ENCODE measurements around the gene STPG2. TPM values are rescaled to one million over a fixed set of nuclear protein-coding genes. Genes with fewer than 3 reads are reported as not detected.

The STPG2 gene
- total and polyA plus RNA-seq, 2 of the 8 experiments (the other 6 are each of a cell fraction or from before 2014, with no cell fraction given) = 0.03 TPM; not detected in 1

GRCh38 chr4:97560009-97560408 lies 583.3 kb downstream of the STPG2 start:
- no peak overlapping the region for H3K4me2 ChIP-seq (ENCODE audit: insufficient read depth in 1 of 2, low read depth in 2 of 2, low read length in 2 of 2)
- H2BK20ac ChIP-seq (ENCODE audit: low read length) = no peak overlapping the region
- no peaks in the 10 kb centered on the region for H4K20me1 ChIP-seq (replicated peaks in 1 of 2; ENCODE audit: control insufficient read depth in 1 of 2, insufficient read depth in 2 of 2, low read length in 2 of 2)
- TF ChIP-seq SRF (IDR thresholded peaks at IDR 0.05; ENCODE audit: low read depth, low read length) = no peak
- no peak for TF ChIP-seq NANOG (IDR thresholded peaks at IDR 0.05; ENCODE audit: insufficient read depth, low read depth, low read length, poor library complexity, severe bottlenecking)
- no peak for TF ChIP-seq SP2 (IDR thresholded peaks at IDR 0.05; ENCODE audit: low read length)
- no peak for TF ChIP-seq HDAC2 (IDR thresholded peaks at IDR 0.05; ENCODE audit: borderline replicate concordance in 1 of 2, low read depth in 2 of 2, low read length in 2 of 2)
- no peak for TF ChIP-seq SAP30 (IDR thresholded peaks at IDR 0.05; ENCODE audit: insufficient read depth, insufficient replicate concordance, low read length)
- TF ChIP-seq EGR1 (IDR thresholded peaks at IDR 0.05; ENCODE audit: borderline replicate concordance, low read depth, low read length) = no peak
- no peak for TF ChIP-seq TEAD4 (IDR thresholded peaks at IDR 0.05; ENCODE audit: low read depth, low read length)
- no peak overlapping the region for H3K4ac ChIP-seq (replicated peaks; ENCODE audit: insufficient read length, low read depth, low read length)
- no peak overlapping the region for H2BK12ac ChIP-seq (ENCODE audit: low read depth, low read length)
- H3K4me1 ChIP-seq (replicated peaks in 1 of 4; ENCODE audit: control insufficient read depth in 3 of 4, insufficient read depth in 4 of 4, low read length in 3 of 4) = peaks cover 0 to 8% (median 0%) of the 10 kb centered on the region in 4 experiments; a peak in 1 of 7 replicates
- no peak for DNase-seq (ENCODE audit: low read depth in 1 of 2, low spot score in 2 of 2)
- H3K79me1 ChIP-seq (ENCODE audit: low read depth, low read length) = no peaks in the 10 kb centered on the region
- no peak overlapping the region for H3K27ac ChIP-seq (ENCODE audit: low read depth, low read length)
- no peak for FAIRE-seq
- no peak overlapping the region for H3K23ac ChIP-seq (ENCODE audit: insufficient read length)
- H2AFZ ChIP-seq (ENCODE audit: low read length) = no peak overlapping the region
- H2BK15ac ChIP-seq (ENCODE audit: low read length) = no peak overlapping the region
- H3K14ac ChIP-seq (ENCODE audit: insufficient read length) = no peak overlapping the region
- no peaks in the 10 kb centered on the region for H3K36me3 ChIP-seq (ENCODE audit: control insufficient read depth in 2 of 4, insufficient read depth in 4 of 4, low read length in 3 of 4)
- H3K18ac ChIP-seq (ENCODE audit: extremely low read depth, low read length) = no peak overlapping the region
- H2BK120ac ChIP-seq (replicated peaks; ENCODE audit: low read depth, low read length) = no peak overlapping the region
- no peak overlapping the region for H3K4me3 ChIP-seq (ENCODE audit: extremely low read depth in 1 of 4, insufficient read depth in 2 of 4, low read depth in 3 of 4, low read length in 4 of 4)
- no peak overlapping the region for H2AK5ac ChIP-seq (ENCODE audit: low read depth, low read length)
- ChIA-PET POLR2A (ENCODE audit: partially characterized antibody) (no interaction called here), CTCF (ENCODE audit: partially characterized antibody) (no interaction called here)
- no peaks in the 10 kb centered on the region for H3K27me3 ChIP-seq (replicated peaks in 1 of 4; ENCODE audit: control insufficient read depth in 3 of 4, extremely low read depth in 1 of 4, insufficient read depth in 3 of 4, low read length in 3 of 4)
- no peaks in the 10 kb centered on the region for H3K79me2 ChIP-seq (ENCODE audit: control insufficient read depth in 1 of 2, insufficient read depth in 2 of 2, low read length in 2 of 2)
- no peak overlapping the region for H4K5ac ChIP-seq (ENCODE audit: insufficient read length, low read depth, low read length)
- no peaks in the 10 kb centered on the region for H3K23me2 ChIP-seq (ENCODE audit: low read depth, low read length)
- no peak overlapping the region for H3K56ac ChIP-seq (replicated peaks; ENCODE audit: insufficient read length, low read depth, low read length)
- no peak overlapping the region for H3K9ac ChIP-seq (replicated peaks in 1 of 4; ENCODE audit: extremely low read depth in 1 of 4, low read depth in 3 of 4, low read length in 3 of 4)
- 98% methylated on average over 2 of the region's 2 CpGs; no CpG with 5 or more reads in 1 of the 2 experiments for WGBS, 2 experiments (ENCODE audit: extremely low coverage in 1 of 2, insufficient coverage in 1 of 2, insufficient read length in 1 of 2, insufficient replicate concordance in 2 of 2, low coverage in 1 of 2, low lambda C conversion rate in 2 of 2, missing lambda C conversion rate in 1 of 2)
- H4K8ac ChIP-seq (ENCODE audit: extremely low read depth, insufficient read depth, low read length) = no peak overlapping the region
- H2BK5ac ChIP-seq (ENCODE audit: low read depth, low read length) = no peak overlapping the region
- H4K91ac ChIP-seq (replicated peaks; ENCODE audit: insufficient read length, low read length) = no peak overlapping the region
- no peaks in the 10 kb centered on the region for H3K9me3 ChIP-seq (ENCODE audit: insufficient read depth in 2 of 2, low read depth in 1 of 2, low read length in 1 of 2)

Data from H1 (cell line).